Caco-2 (cell line): ENCODE measurements around the gene AVPI1. TPM values are rescaled to one million over a fixed set of nuclear protein-coding genes. Genes with fewer than 3 reads are reported as not detected.
"Not testable (repeated sequence)": the region's sequence is repeated elsewhere in the genome, so short reads cannot be mapped to it uniquely, and the experiment has no call there.

Source experiments
- BruUV-seq: library from RNA; stranded (reverse); fragments of 400-500 nt; replicated peaks from 2 replicates; lab custom pipeline; 2021; lab: Mats Ljungman, UMichigan
- CTCF ChIA-PET: fragments of 300-600 bp; sonication (Branson Sonifier 250); formaldehyde crosslinking; loops from one replicate; lab custom pipeline; 2022; ENCODE audit warnings: antibody characterized with exemption; lab: Charles Lee
- POLR2A ChIA-PET: fragments of 300-600 bp; sonication (Branson Sonifier 250); formaldehyde crosslinking; loops from one replicate; lab custom pipeline; 2022; ENCODE audit warnings: antibody characterized with exemption; lab: Charles Lee
- DNase-seq, 2 experiments: peaks; one replicate each; pipeline versions ENCODE4 v3.0.0 to v3.0.0-alpha.2; 2020 to 2022
- H3K27me3 ChIP-seq: replicated peaks from 2 replicates; pipeline ENCODE4 v1.6.0; 2011; ENCODE audit warnings: low read length; ENCODE audit not compliant: control insufficient read depth, insufficient read depth
- H3K36me3 ChIP-seq: 2 replicates; pipeline ENCODE4 v1.5.1; 2011; ENCODE audit warnings: low read length; ENCODE audit not compliant: control insufficient read depth, insufficient read depth
- H3K4me1 ChIP-seq: fragments of 250-450 bp; sonication (Bioruptor Pico); 2 replicates; pipeline ENCODE4 v1.5.1; 2020; ENCODE audit warnings: mild to moderate bottlenecking
- H3K4me3 ChIP-seq: 2 replicates; pipeline ENCODE4 v1.5.1; 2011; ENCODE audit warnings: low read depth, mild to moderate bottlenecking, control low read depth, low read length
- H3K9me3 ChIP-seq: fragments of 250-450 bp; sonication (Bioruptor Pico); 2 replicates; pipeline ENCODE4 v1.5.1; 2020; ENCODE audit warnings: mild to moderate bottlenecking, moderate library complexity
- H3K27ac Mint-ChIP-seq: one replicate; pipeline ENCODE4 v1.8.0; 2022; ENCODE audit warnings: mixed read lengths; ENCODE audit not compliant: unreplicated experiment
- H3K27me3 Mint-ChIP-seq: one replicate; pipeline ENCODE4 v1.8.0; 2022; ENCODE audit warnings: mixed read lengths; ENCODE audit not compliant: insufficient read depth, unreplicated experiment
- H3K36me3 Mint-ChIP-seq: one replicate; pipeline ENCODE4 v1.8.0; 2022; ENCODE audit warnings: mild to moderate bottlenecking, mixed read lengths; ENCODE audit not compliant: insufficient read depth, unreplicated experiment
- H3K4me1 Mint-ChIP-seq: one replicate; pipeline ENCODE4 v1.8.0; 2022; ENCODE audit warnings: low read depth, mixed read lengths; ENCODE audit not compliant: unreplicated experiment
- H3K4me3 Mint-ChIP-seq: one replicate; pipeline ENCODE4 v1.8.0; 2022; ENCODE audit warnings: mild to moderate bottlenecking, moderate library complexity, mixed read lengths; ENCODE audit not compliant: unreplicated experiment
- H3K9me3 Mint-ChIP-seq: one replicate; pipeline ENCODE4 v1.8.0; 2022; ENCODE audit warnings: mixed read lengths; ENCODE audit not compliant: unreplicated experiment
- CTCF ChIP-seq, 2 experiments: fragments of 200-600 bp in 1 of 2; IDR thresholded peaks; 1 replicate in 1 of 2; 2 replicates in 1 of 2; pipeline versions ENCODE4 v1.5.1 to v1.8.0; 2011 to 2022; ENCODE audit warnings: antibody characterized with exemption in 1 of 2, control low read depth in 1 of 2, inconsistent platforms in 1 of 2, low read depth in 1 of 2, low read length in 1 of 2, mild to moderate bottlenecking in 1 of 2, moderate library complexity in 1 of 2; ENCODE audit not compliant: insufficient read depth in 1 of 2, severe bottlenecking in 1 of 2, unreplicated experiment in 1 of 2
- intact Hi-C: fragments of 100-400 bp; cut with micrococcal nuclease; formaldehyde crosslinking; loops from one replicate; pipeline ENCODE4 v1.10.0; 2022; ENCODE audit not compliant: unreplicated experiment
- total RNA-seq: library from RNA; stranded (reverse); gene quantifications from 2 replicates; pipeline ENCODE4 v1.2.3, GENCODE V29; 2022

Gene AVPI1
- total RNA-seq, 1 experiment from 2014 or later = 17.1 TPM

GRCh38 chr10:97701438-97702069, 14.5 kb upstream of the AVPI1 start:
- peak; percentile 63 to 77 for DNase-seq
- Mint-ChIP-seq H3K27ac (no peak overlapping the region), H3K9me3 (no peaks in the 10 kb centered on the region), H3K27me3 (no peaks in the 10 kb centered on the region), H3K36me3 (no peaks in the 10 kb centered on the region), H3K4me3 (no peak overlapping the region), H3K4me1 (no peaks in the 10 kb centered on the region)
- POLR2A ChIA-PET = interaction anchor here (0.6 to 1.5 kb wide), 3 partner anchors 15 to 49 kb away, joined by 3 to 8 read pairs (median 4); partner anchors contain the start of genes AVPI1 and ZFYVE27
- BruUV-seq = no TSS peak
- no peaks in the 10 kb centered on the region for H3K27me3 ChIP-seq
- CTCF ChIA-PET = interaction anchor here (0.5 to 2.0 kb wide), 20 partner anchors 8 to 71 kb away, joined by 3 to 18 read pairs (median 4); partner anchors contain the start of genes AVPI1, MARVELD1, PI4K2A and ZFYVE27
- no peaks in the 10 kb centered on the region for H3K9me3 ChIP-seq
- intact Hi-C loops = loop anchor here (1.0 kb wide), 2 partner anchors 25 to 30 kb away; no protein-coding TSS in a partner anchor
- H3K36me3 ChIP-seq = no peaks in the 10 kb centered on the region
- H3K4me1 ChIP-seq = peaks cover 3% of the 10 kb centered on the region; the same call in 1 of the 2 replicates
- peak; percentile 78 to 95 for TF ChIP-seq CTCF (IDR thresholded peaks at IDR 0.05; ENCODE audit: insufficient read depth in 1 of 2, low read depth in 1 of 2, low read length in 1 of 2, severe bottlenecking in 1 of 2, unreplicated experiment in 1 of 2)
- no peak overlapping the region for H3K4me3 ChIP-seq

- H3K36me3 Mint-ChIP-seq, H3K36me3 ChIP-seq, H3K4me3 Mint-ChIP-seq, H3K4me1 Mint-ChIP-seq, intact Hi-C loops, H3K27me3 Mint-ChIP-seq, H3K9me3 Mint-ChIP-seq, BruUV-seq, H3K4me3 ChIP-seq, H3K27me3 ChIP-seq, DNase-seq, H3K4me1 ChIP-seq, H3K27ac Mint-ChIP-seq, H3K9me3 ChIP-seq: not testable (repeated sequence)
- ChIA-PET POLR2A (interaction anchor here (1.9 kb wide), 1 partner anchor 11 kb away, joined by 12 read pairs; the partner anchor contains the start of gene AVPI1), CTCF (interaction anchor here (0.9 kb wide), 1 partner anchor 16 kb away, joined by 3 read pairs; the partner anchor contains the start of gene MARVELD1)
Observed at GRCh38 chr10:97698072-97698655, 11.1 kb upstream of the AVPI1 start.

- BruUV-seq = no TSS peak
- POLR2A ChIA-PET = interaction anchor here (1.2 kb wide), 1 partner anchor 47 kb away, joined by 3 read pairs; the partner anchor contains the start of gene ZFYVE27
- intact Hi-C loops = no loop called here
Observed at GRCh38 chr10:97690133-97690532, 3.1 kb upstream of the AVPI1 start.

More at GRCh38 chr10:97690133-97690532, 3.1 kb upstream of the AVPI1 start:
- no peak overlapping the region for H3K4me3 ChIP-seq
- peaks cover 18% of the 10 kb centered on the region for H3K4me1 ChIP-seq
- peaks cover 12% of the 10 kb centered on the region for H3K36me3 Mint-ChIP-seq
- H3K9me3 ChIP-seq = no peaks in the 10 kb centered on the region
- H3K4me3 Mint-ChIP-seq = no peak overlapping the region
- TF ChIP-seq CTCF (IDR thresholded peaks at IDR 0.05; ENCODE audit: insufficient read depth in 1 of 2, low read depth in 1 of 2, low read length in 1 of 2, severe bottlenecking in 1 of 2, unreplicated experiment in 1 of 2) = no peak
- DNase-seq = no peak
- no peak overlapping the region for H3K27ac Mint-ChIP-seq
- no peaks in the 10 kb centered on the region for H3K36me3 ChIP-seq
- H3K27me3 ChIP-seq = no peaks in the 10 kb centered on the region
- CTCF ChIA-PET = no interaction called here
- H3K4me1 Mint-ChIP-seq = peaks cover 11% of the 10 kb centered on the region
- no peaks in the 10 kb centered on the region for H3K27me3 Mint-ChIP-seq
- no peaks in the 10 kb centered on the region for H3K9me3 Mint-ChIP-seq
